Mesothelial cell of epicardium (in vitro differentiated cells): ENCODE results near the gene ANKRD1. TPM values are rescaled to one million over a fixed set of nuclear protein-coding genes. Genes with fewer than 3 reads are reported as not detected.

Source experiments
- DNase-seq, 2 experiments: peaks; one replicate each; pipeline ENCODE4 v3.0.0; 2021; ENCODE audit warnings: low spot score in 2 of 2; ENCODE audit not compliant: unreplicated experiment in 2 of 2
- H3K27ac Mint-ChIP-seq: 2 replicates; pipeline ENCODE4 v1.8.0; 2021; ENCODE audit warnings: mixed read lengths
- H3K27me3 Mint-ChIP-seq: 2 replicates; pipeline ENCODE4 v1.8.0; 2021; ENCODE audit warnings: low read depth, mixed read lengths
- H3K36me3 Mint-ChIP-seq: 2 replicates; pipeline ENCODE4 v1.8.0; 2021; ENCODE audit warnings: mixed read lengths
- H3K4me1 Mint-ChIP-seq: 2 replicates; pipeline ENCODE4 v1.8.0; 2021; ENCODE audit warnings: mixed read lengths
- H3K4me3 Mint-ChIP-seq: 2 replicates; pipeline ENCODE4 v1.8.0; 2021; ENCODE audit warnings: mild to moderate bottlenecking, moderate library complexity, mixed read lengths
- H3K9me3 Mint-ChIP-seq: 2 replicates; pipeline ENCODE4 v1.8.0; 2021; ENCODE audit warnings: mixed read lengths
- CTCF ChIP-seq: fragments of 200-600 bp; sonication (generic); IDR thresholded peaks from one replicate; pipeline ENCODE4 v1.5.0; 2021; ENCODE audit warnings: antibody characterized with exemption; ENCODE audit not compliant: unreplicated experiment
- total RNA-seq: library from RNA; stranded (reverse); gene quantifications from 3 replicates; pipeline ENCODE4 v1.2.1, GENCODE V29; 2021

Gene ANKRD1
- total RNA-seq, 1 donor from 2014 or later: 5.2 TPM

DNA sequence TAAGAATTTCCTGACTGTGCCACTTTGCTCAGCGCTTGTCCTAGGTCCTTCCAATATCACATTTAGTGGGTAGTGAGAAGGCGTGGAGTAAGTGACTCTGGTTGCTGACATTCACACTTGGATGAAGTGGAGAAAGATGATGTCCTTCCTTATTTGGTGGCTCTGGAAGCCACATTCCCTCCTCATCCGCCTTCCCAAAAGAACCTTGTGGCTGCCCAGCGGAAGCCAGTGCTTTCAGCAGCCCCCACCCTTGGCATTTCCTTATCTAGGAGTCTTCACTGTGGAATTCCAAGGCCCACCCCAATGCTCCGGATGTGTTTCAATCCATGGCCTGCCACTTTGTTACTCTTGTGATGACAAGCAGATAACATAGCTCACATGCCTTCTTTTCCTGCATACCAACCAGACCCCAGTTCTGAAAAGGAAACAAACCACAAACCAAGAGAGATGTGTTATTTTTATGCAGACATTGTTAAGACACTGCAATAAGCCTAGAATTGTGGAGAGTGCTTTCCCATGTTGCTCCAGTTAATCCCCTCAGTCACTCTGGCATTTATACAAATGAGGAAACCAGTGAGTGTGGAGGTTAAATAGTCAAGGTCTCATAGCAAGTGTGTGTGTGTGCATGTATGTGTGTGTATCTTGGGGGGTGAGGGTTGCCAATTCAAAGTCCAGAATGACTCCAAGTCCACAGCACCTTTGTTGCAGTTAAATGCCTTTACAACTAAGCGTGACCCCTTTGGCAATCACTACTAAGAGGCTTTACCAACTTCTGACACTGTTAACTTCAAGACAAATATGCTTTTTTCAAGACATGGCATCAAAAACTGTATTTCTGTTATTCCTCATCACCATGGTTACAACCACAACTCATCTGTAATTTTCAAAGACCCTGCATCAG, 10.3 kb upstream of the ANKRD1 start:
- no peak overlapping the region for H3K4me3 Mint-ChIP-seq
- H3K4me1 Mint-ChIP-seq: peaks cover 44% of the 10 kb centered on the region
- H3K9me3 Mint-ChIP-seq: no peaks in the 10 kb centered on the region

GRCh38 chr10:90930070-90930837, 9.4 kb upstream of the ANKRD1 start:
- peak in 1 of 2 experiments; percentile 41 for DNase-seq
- H3K4me1 Mint-ChIP-seq: peaks cover 35% of the 10 kb centered on the region
- TF ChIP-seq CTCF: no peak
- H3K27ac Mint-ChIP-seq: peak overlapping the region; percentile 96
- H3K9me3 Mint-ChIP-seq: no peaks in the 10 kb centered on the region
- H3K36me3 Mint-ChIP-seq: no peaks in the 10 kb centered on the region
- no peaks in the 10 kb centered on the region for H3K27me3 Mint-ChIP-seq
- H3K4me3 Mint-ChIP-seq: peak overlapping the region; percentile 13

More for the DNA sequence above, 10.3 kb upstream of the ANKRD1 start:
- Mint-ChIP-seq H3K36me3 (no peaks in the 10 kb centered on the region), H3K27me3 (no peaks in the 10 kb centered on the region), H3K27ac (peak overlapping the region; percentile 96)
- TF ChIP-seq CTCF: no peak
- DNase-seq: peak; percentile 30 to 65

DNA sequence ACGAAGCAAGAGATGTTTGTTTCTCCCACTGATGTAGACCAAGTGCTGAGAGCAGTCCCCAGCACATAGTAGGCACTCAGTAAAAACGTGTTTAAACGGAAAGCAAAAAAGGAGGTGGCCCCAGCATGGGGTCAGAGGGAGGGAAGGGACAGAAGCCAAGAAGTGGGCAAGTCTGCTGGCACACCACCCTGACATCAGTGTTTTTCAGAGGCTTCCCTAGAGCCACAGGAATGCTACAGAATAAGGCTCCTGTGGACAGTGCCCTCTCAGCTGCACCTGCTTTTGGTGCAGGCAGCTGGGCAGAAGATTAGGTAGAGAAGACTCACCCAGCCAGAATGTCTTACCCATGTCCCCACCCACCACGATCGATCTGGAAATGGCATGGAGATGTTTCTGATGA, 8.3 kb upstream of the ANKRD1 start:
- H3K4me1 Mint-ChIP-seq: peaks cover 32% of the 10 kb centered on the region
- no peaks in the 10 kb centered on the region for H3K27me3 Mint-ChIP-seq

GRCh38 chr10:90927293-90927692, 6.4 kb upstream of the ANKRD1 start:
- peaks cover 32% of the 10 kb centered on the region for H3K4me1 Mint-ChIP-seq
- H3K27me3 Mint-ChIP-seq: no peaks in the 10 kb centered on the region

More for the DNA sequence above, 8.3 kb upstream of the ANKRD1 start:
- H3K9me3 Mint-ChIP-seq: no peaks in the 10 kb centered on the region
- H3K4me3 Mint-ChIP-seq: no peak overlapping the region
- no peaks in the 10 kb centered on the region for H3K36me3 Mint-ChIP-seq
- no peak for DNase-seq
- no peak for TF ChIP-seq CTCF
- H3K27ac Mint-ChIP-seq: peak overlapping the region; percentile 96

More at GRCh38 chr10:90927293-90927692, 6.4 kb upstream of the ANKRD1 start:
- H3K4me3 Mint-ChIP-seq: no peak overlapping the region
- no peak overlapping the region for H3K27ac Mint-ChIP-seq
- H3K9me3 Mint-ChIP-seq: no peaks in the 10 kb centered on the region
- no peak for TF ChIP-seq CTCF
- no peak for DNase-seq
- H3K36me3 Mint-ChIP-seq: no peaks in the 10 kb centered on the region
